HL-60 (cell line): ENCODE results near the gene RETN.

Source experiments
- DNase-seq, 2 experiments: peaks; one replicate each; pipeline ENCODE4 v3.0.0-alpha.2; 2010 to 2020; ENCODE audit warnings: low read depth in 1 of 2, low spot score in 1 of 2
- H3K27ac ChIP-seq: fragments of 250-450 bp; sonication (Bioruptor Pico); replicated peaks from 2 replicates; pipeline ENCODE4 v1.5.1; 2020; ENCODE audit warnings: mild to moderate bottlenecking, moderate library complexity
- H3K27me3 ChIP-seq: fragments of 250-450 bp; sonication (Bioruptor Pico); 2 replicates; pipeline ENCODE4 v1.5.1; 2021; ENCODE audit warnings: mild to moderate bottlenecking, moderate library complexity; ENCODE audit not compliant: insufficient read depth, poor library complexity, severe bottlenecking
- H3K4me3 ChIP-seq: replicated peaks from 2 replicates; pipeline ENCODE4 v1.5.1; 2011; ENCODE audit warnings: mild to moderate bottlenecking, control low read depth, low read length; ENCODE audit not compliant: insufficient read depth
- CTCF ChIP-seq: IDR thresholded peaks from one replicate; pipeline ENCODE4 v1.5.1; 2011; ENCODE audit warnings: low read length, control low read depth, inconsistent platforms; ENCODE audit not compliant: insufficient read depth
- GABPA ChIP-seq: IDR thresholded peaks from 2 replicates; pipeline ENCODE4 v1.6.1; 2012; ENCODE audit warnings: low read depth
- POLR2AphosphoS5 ChIP-seq: IDR thresholded peaks from 2 replicates; pipeline ENCODE4 v1.6.1; 2012; ENCODE audit warnings: low read depth
- SPI1 ChIP-seq: IDR thresholded peaks from 2 replicates; pipeline ENCODE4 v1.6.1; 2012; ENCODE audit warnings: low read depth, mild to moderate bottlenecking, borderline replicate concordance
- TF ChIP-seq, protein P1 (sequence below): IDR thresholded peaks from 2 replicates; pipeline ENCODE4 v1.6.1; 2012; ENCODE audit warnings: low read depth; ENCODE audit not compliant: insufficient replicate concordance

RETN gene

GRCh38 chr19:7635670-7636069 lies 33.2 kb upstream of the RETN start:
- H3K27me3 ChIP-seq: no peaks in the 10 kb centered on the region
- H3K27ac ChIP-seq: no peak overlapping the region
- DNase-seq: no peak
- no peak overlapping the region for H3K4me3 ChIP-seq
- TF ChIP-seq CTCF (no peak), POLR2AphosphoS5 (no peak), GABPA (no peak), SPI1 (no peak)
- TF ChIP-seq, protein P1, sequence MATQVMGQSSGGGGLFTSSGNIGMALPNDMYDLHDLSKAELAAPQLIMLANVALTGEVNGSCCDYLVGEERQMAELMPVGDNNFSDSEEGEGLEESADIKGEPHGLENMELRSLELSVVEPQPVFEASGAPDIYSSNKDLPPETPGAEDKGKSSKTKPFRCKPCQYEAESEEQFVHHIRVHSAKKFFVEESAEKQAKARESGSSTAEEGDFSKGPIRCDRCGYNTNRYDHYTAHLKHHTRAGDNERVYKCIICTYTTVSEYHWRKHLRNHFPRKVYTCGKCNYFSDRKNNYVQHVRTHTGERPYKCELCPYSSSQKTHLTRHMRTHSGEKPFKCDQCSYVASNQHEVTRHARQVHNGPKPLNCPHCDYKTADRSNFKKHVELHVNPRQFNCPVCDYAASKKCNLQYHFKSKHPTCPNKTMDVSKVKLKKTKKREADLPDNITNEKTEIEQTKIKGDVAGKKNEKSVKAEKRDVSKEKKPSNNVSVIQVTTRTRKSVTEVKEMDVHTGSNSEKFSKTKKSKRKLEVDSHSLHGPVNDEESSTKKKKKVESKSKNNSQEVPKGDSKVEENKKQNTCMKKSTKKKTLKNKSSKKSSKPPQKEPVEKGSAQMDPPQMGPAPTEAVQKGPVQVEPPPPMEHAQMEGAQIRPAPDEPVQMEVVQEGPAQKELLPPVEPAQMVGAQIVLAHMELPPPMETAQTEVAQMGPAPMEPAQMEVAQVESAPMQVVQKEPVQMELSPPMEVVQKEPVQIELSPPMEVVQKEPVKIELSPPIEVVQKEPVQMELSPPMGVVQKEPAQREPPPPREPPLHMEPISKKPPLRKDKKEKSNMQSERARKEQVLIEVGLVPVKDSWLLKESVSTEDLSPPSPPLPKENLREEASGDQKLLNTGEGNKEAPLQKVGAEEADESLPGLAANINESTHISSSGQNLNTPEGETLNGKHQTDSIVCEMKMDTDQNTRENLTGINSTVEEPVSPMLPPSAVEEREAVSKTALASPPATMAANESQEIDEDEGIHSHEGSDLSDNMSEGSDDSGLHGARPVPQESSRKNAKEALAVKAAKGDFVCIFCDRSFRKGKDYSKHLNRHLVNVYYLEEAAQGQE: no peak

DNA sequence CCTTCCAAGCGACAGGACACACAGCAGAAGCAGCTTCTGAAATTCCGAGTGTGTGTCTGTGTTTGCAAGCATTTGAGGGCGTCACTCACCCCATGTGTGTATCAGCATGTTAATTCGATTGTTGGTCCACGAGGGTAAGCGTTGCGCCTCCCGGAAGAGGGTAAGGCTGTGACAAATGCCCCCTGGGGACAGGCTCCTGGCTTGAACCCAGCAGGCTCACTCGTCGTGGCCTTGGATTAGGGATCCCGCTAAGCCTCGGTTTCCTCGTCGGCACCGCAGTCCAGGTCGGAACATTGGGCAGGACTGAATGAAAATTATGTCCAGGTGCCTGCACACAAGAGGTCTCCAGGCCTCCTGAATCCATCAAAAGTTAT lies 32.5 kb upstream of the RETN start:
- no peak for DNase-seq
- TF ChIP-seq SPI1 (no peak), POLR2AphosphoS5 (no peak), GABPA (no peak), CTCF (no peak)
- TF ChIP-seq, protein P1: no peak
- Histone ChIP-seq H3K4me3 (peak overlapping the region; percentile 80), H3K27me3 (no peaks in the 10 kb centered on the region), H3K27ac (peak overlapping the region; percentile 84)

DNA sequence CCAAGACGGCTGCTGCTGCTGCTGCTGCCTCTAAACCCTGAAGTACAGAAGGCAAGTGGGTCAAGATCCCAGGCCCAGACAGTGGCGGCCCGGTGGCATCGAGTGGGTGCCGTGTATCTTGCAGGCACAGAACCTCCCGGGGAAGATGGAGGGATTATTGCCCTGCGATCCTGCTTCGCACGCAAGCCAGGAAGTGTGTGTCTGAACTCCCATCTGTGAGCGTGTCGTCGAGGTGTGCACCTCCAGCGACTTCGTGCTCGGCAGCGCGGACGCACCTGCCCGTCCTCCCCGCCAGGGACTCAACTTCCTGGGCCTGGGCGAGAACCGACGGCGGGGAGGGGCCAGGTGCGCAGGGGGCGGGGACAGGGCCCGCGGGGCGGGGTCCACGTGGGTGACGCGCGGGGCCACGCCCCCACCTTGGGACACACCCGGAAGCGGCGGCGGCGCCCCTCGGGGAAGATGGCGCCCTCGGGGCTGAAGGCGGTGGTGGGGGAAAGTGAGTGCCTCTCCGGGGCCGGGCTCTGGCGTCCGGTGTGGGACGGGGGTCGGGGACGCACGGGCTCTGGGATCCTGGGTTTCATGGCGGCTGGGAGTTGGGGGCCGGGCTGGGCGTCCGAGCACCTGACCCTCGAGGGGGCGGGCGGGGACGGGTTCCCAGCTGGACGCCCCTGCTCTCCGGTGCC lies 32.0 kb upstream of the RETN start, which contains the start of gene STXBP2:
Gene STXBP2, plus strand, starts transcription at position 420 of the 683 bp plus-strand sequence. Its CDS starts 40 bp downstream, at position 460.
- peak; percentile 82 to 87 for DNase-seq
- H3K4me3 ChIP-seq: peak within 1 kb of the TSS; percentile 80
- no peaks in the 10 kb centered on the region for H3K27me3 ChIP-seq
- TF ChIP-seq SPI1 (no peak), CTCF (no peak), POLR2AphosphoS5 (peak; percentile 65)
- TF ChIP-seq, protein P1: peak; percentile 13
- H3K27ac ChIP-seq: peak within 1 kb of the TSS; percentile 84
